SU-DHL-6 (cell line): ENCODE results near the gene RAB26.
A peak's percentile ranks its signal among the peaks of the same experiment; 100 is the strongest.
"Not testable (repeated sequence)": the region's sequence is repeated elsewhere in the genome, so short reads cannot be mapped to it uniquely, and the experiment has no call there.

Experiments
- H2AFZ ChIP-seq: fragments of 200-600 bp; sonication (generic); 2 replicates; pipeline ENCODE4 v1.6.1; 2014; ENCODE audit warnings: low read depth, mild to moderate bottlenecking, moderate library complexity, mixed read lengths, antibody characterized with exemption, low read length; ENCODE audit not compliant: severe bottlenecking
- H3F3A ChIP-seq: fragments of 200-600 bp; shearing (Covaris generic); 2 replicates; pipeline ENCODE4 v1.6.0; 2016; ENCODE audit warnings: antibody characterized with exemption, mild to moderate bottlenecking; ENCODE audit not compliant: insufficient read depth
- H3K27ac ChIP-seq: fragments of 200-600 bp; sonication (generic); 2 replicates; pipeline ENCODE4 v1.5.1; 2016; ENCODE audit warnings: low read depth, mild to moderate bottlenecking, low read length, moderate library complexity, mixed read lengths
- H3K27me3 ChIP-seq: fragments of 200-600 bp; sonication (generic), shearing (Covaris generic); 2 replicates; pipeline ENCODE4 v1.6.0; 2014; ENCODE audit warnings: mild to moderate bottlenecking, low read length
- H3K36me3 ChIP-seq: fragments of 200-600 bp; sonication (generic); 2 replicates; pipeline ENCODE4 v1.6.1; 2014; ENCODE audit warnings: mild to moderate bottlenecking, low read length, mixed read lengths
- H3K4me2 ChIP-seq: fragments of 300-600, 200-600 bp; shearing (Covaris generic), sonication (generic); 2 replicates; pipeline ENCODE4 v1.6.0; 2014; ENCODE audit warnings: low read length, low read depth, mild to moderate bottlenecking; ENCODE audit not compliant: poor library complexity, severe bottlenecking
- H3K4me3 ChIP-seq: fragments of 200-600 bp; sonication (generic); 2 replicates; pipeline ENCODE4 v1.5.1; 2014; ENCODE audit warnings: antibody characterized with exemption, low read length, mild to moderate bottlenecking, mixed read lengths; ENCODE audit not compliant: insufficient read depth, poor library complexity, severe bottlenecking
- H3K79me2 ChIP-seq: fragments of 200-600 bp; sonication (generic); 2 replicates; pipeline ENCODE4 v1.6.1; 2014; ENCODE audit warnings: mild to moderate bottlenecking, low read length, moderate library complexity; ENCODE audit not compliant: insufficient read depth
- H3K9ac ChIP-seq: fragments of 200-600 bp; sonication (generic); 2 replicates; pipeline ENCODE4 v1.7.0; 2014; ENCODE audit warnings: mild to moderate bottlenecking, low read length
- H3K9me2 ChIP-seq: fragments of 200-600 bp; sonication (generic); replicated peaks from 2 replicates; pipeline ENCODE4 v1.6.1; 2014; ENCODE audit warnings: low read length; ENCODE audit not compliant: insufficient read depth
- H3K9me3 ChIP-seq: fragments of 200-600 bp; sonication (generic); 2 replicates; pipeline ENCODE4 v1.6.1; 2014; ENCODE audit warnings: low read length, mixed read lengths; ENCODE audit not compliant: insufficient read depth
- H4K20me1 ChIP-seq: fragments of 200-600 bp; sonication (generic); 2 replicates; pipeline ENCODE4 v1.6.1; 2014; ENCODE audit warnings: low read depth, mild to moderate bottlenecking, antibody characterized with exemption, low read length, moderate library complexity, mixed read lengths
- EZH2phosphoT487 ChIP-seq: fragments of 200-600 bp; sonication (generic), shearing (Covaris generic); conservative IDR thresholded peaks from 2 replicates; pipeline ENCODE4 v1.6.1; 2018; ENCODE audit warnings: mild to moderate bottlenecking, antibody characterized with exemption, low read length, moderate library complexity, mixed read lengths

The RAB26 gene

DNA sequence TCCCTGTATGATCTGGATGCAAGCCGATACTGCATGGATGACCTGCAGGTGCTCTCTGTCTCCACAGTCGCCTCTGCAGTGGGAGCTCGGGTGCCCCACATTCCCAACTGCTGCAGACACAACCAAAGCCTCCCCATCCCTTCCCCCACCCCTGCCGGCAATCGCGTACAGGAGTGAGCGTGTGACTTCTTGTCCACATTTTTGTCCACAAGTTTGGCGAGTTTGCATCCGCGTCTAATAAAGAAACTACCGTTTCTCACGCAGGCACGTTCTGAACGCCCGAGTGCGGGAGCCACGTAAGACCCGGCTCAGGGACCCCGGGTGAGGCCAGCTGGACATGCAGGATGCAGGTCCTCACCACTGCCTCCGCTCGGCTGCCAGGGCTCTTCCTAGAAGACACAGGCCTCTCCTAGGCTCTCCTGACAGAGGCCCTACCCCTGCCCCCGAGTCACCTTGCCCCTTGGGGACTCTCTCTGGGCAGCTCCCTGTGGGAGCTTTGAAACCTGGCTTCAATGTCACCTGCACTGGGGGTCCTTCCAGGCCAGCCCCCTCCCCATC lies 18.5 kb upstream of the RAB26 start:
- H3K9ac ChIP-seq, H3K79me2 ChIP-seq, H3K9me2 ChIP-seq, H3K36me3 ChIP-seq, H3K27ac ChIP-seq, H2AFZ ChIP-seq, H3K9me3 ChIP-seq, H3F3A ChIP-seq, H4K20me1 ChIP-seq, H3K4me2 ChIP-seq, H3K4me3 ChIP-seq, H3K27me3 ChIP-seq: not testable (repeated sequence)

GRCh38 chr16:2133797-2134196 lies 14.6 kb upstream of the RAB26 start:
- not testable (repeated sequence) for H3K9me2 ChIP-seq, H3K79me2 ChIP-seq, H3K4me2 ChIP-seq, H2AFZ ChIP-seq, H3F3A ChIP-seq, H3K9ac ChIP-seq, H3K36me3 ChIP-seq, H3K27me3 ChIP-seq, H3K9me3 ChIP-seq, H3K4me3 ChIP-seq, H4K20me1 ChIP-seq, H3K27ac ChIP-seq

DNA sequence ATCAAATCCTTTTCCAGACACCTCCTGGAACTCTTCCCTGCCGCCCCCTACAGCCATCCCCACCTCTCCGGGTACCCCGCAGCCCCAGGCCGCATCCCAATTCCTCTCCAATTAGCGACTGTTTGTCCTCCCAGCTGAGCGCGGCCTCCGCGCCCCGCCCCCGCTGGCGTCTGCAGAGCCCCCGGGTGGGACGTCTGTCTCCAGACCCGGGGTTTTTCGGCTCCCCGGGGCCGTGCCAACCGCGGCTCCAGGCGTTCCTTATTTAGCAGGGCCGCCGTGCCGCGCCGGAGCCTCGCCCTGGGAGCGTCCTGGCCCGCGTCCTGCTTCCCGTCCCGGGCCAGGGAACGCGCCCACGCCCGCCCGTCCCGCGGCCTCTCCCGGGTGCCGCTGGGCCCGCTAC lies 13.4 kb upstream of the RAB26 start:
- not testable (repeated sequence) for H3K79me2 ChIP-seq, H3K9me2 ChIP-seq, H3K36me3 ChIP-seq, H3K9me3 ChIP-seq, H3K27ac ChIP-seq, H2AFZ ChIP-seq, H4K20me1 ChIP-seq, H3F3A ChIP-seq, H3K27me3 ChIP-seq
- Histone ChIP-seq H3K9ac (peak overlapping the region; percentile 45; the same call in 1 of the 2 replicates), H3K4me3 (peak overlapping the region; percentile 40), H3K4me2 (peak overlapping the region; percentile 48)

DNA sequence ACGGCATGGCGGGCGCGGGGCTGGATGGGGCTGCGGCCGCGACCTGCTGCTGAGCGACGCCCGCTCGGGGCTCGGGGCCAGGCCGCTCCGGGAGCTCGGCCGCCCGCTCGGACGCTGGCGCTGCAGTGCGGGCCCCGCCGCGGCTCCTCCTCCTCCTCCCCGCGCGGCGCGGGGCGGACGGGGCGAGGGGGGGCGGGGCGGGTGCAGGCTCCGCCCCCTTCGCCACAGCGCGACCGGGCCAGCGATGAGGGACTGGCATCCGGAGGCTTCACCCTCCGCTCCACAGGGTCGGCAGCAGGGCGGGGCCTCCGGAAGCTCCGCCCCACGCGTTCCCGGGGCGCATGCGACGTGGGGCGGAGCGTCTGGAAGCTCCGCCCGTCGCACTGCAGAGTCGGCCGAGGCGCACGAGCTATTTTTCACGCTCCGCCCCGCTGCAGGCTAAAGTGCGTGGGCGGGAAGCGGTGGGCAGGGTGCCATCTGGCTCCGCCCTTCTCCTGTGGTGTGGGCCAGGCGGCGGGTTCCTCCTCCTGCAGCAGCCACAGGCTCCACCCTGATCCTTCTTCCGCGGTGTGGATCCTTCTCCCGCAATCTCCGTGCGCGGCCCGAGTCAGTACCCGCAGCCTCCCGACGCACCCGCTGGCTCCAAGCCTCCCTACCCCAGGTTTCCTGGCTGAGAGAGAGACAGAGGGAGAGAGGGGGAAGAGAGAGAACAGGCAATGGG lies 12.5 kb upstream of the RAB26 start, which contains the start of gene PKD1:
TSS of gene PKD1 (minus strand) at position 129 of the 721 bp plus-strand sequence. CDS start 209 bp downstream, outside the sequence.
- peak within 1 kb of the TSS; percentile 58 for H3K4me3 ChIP-seq
- H3K9me2 ChIP-seq, H4K20me1 ChIP-seq, H3K79me2 ChIP-seq, H3F3A ChIP-seq, H3K27me3 ChIP-seq, H3K36me3 ChIP-seq, H3K27ac ChIP-seq, H3K9me3 ChIP-seq: not testable (repeated sequence)
- peak within 1 kb of the TSS; percentile 64 for H3K9ac ChIP-seq
- H3K4me2 ChIP-seq = peak within 1 kb of the TSS; percentile 56
- peak within 1 kb of the TSS; percentile 87 for H2AFZ ChIP-seq

DNA sequence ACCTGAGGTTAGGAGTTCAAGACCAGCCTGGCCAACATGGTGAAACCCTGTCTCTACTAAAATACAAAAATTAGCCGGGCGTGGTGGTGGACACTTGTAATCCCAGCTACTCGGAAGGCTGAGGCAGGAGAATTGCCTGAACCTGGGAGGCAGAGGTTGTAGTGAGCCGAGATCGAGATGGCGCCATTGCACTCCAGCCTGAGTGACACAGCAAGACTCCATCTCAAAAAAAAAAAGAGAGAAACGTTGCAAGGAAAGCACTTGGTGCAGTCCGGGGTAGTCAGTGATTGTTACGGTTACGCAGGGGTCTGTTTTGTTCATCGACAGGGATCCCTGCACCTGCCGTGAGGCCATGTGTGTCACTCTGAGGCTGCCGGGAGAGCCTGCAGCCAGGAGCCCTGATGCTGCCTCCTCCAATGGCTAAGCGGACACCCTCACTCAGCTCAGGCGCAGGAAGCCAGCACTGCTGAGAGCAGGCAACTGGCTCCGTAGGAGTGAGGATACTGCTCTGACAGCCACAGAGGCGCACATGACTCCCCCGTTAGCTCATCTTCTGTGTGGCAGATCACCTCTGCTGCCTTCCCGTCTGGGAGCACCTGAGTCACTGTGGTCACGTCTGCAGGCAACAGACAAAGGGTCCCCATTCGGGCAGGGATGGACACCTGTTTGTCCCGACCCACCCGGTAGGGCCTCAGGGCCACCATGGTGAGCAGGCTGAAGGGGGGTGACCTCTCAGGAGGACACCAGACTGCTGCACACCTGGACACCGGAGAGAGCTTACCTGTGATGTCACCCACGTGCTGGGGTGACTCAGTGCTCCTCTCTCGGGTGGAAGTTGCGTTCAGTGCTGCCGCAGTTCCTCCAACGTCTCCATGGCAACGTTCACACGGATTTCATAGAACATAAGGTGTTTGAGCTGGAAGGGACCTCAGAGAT lies 5.2 kb upstream of the RAB26 start:
- no peaks in the 10 kb centered on the region for H3K36me3 ChIP-seq
- TF ChIP-seq EZH2phosphoT487 = no peak
- no peaks in the 10 kb centered on the region for H4K20me1 ChIP-seq
- no peaks in the 10 kb centered on the region for H3K79me2 ChIP-seq
- no peak overlapping the region for H2AFZ ChIP-seq
- 0 out of 2 replicates have a peak, but pooled peaks cover 14% of the 10 kb centered on the region for H3F3A ChIP-seq
- no peak overlapping the region for H3K9ac ChIP-seq
- H3K4me2 ChIP-seq = no peak overlapping the region
- H3K27ac ChIP-seq = no peak overlapping the region
- H3K4me3 ChIP-seq = no peak overlapping the region
- H3K9me2 ChIP-seq = no peaks in the 10 kb centered on the region
- H3K27me3 ChIP-seq = no peaks in the 10 kb centered on the region
- no peaks in the 10 kb centered on the region for H3K9me3 ChIP-seq
